Astrocyte (in vitro differentiated cells and primary cell): ENCODE measurements around the gene CBY3. TPM values are rescaled to one million over a fixed set of nuclear protein-coding genes. Genes with fewer than 3 reads are reported as not detected.
"Not testable (repeated sequence)": the region's sequence is repeated elsewhere in the genome, so short reads cannot be mapped to it uniquely, and the experiment has no call there.

Experiments used
- DNase-seq: peaks from one replicate; pipeline ENCODE4 v3.0.0-alpha.2; 2010; ENCODE audit warnings: low read depth
- FAIRE-seq: peaks from 2 replicates; lab custom pipeline; 2011; peaks lifted over from hg19 to GRCh38; lab: Jason Lieb, UNC
- H2AFZ ChIP-seq: 2 replicates; pipeline ENCODE4 v1.6.0; 2012; ENCODE audit warnings: low read depth, low read length, inconsistent platforms
- H3K27ac ChIP-seq: 2 replicates; pipeline ENCODE4 v1.5.1; 2011; ENCODE audit warnings: low read depth, low read length, inconsistent platforms
- H3K27me3 ChIP-seq: 2 replicates; pipeline ENCODE4 v1.6.0; 2011; ENCODE audit warnings: low read length, inconsistent platforms; ENCODE audit not compliant: insufficient read depth
- H3K36me3 ChIP-seq: 2 replicates; pipeline ENCODE4 v1.5.1; 2011; ENCODE audit warnings: low read length, inconsistent platforms; ENCODE audit not compliant: insufficient read depth
- H3K4me1 ChIP-seq: 2 replicates; pipeline ENCODE4 v1.5.1; 2011; ENCODE audit warnings: low read length, inconsistent platforms; ENCODE audit not compliant: insufficient read depth
- H3K4me2 ChIP-seq: 2 replicates; pipeline ENCODE4 v1.6.0; 2012; ENCODE audit warnings: low read length, inconsistent platforms
- H3K4me3 ChIP-seq: 2 replicates; pipeline ENCODE4 v1.5.1; 2011; ENCODE audit warnings: low read depth, mild to moderate bottlenecking, low read length, inconsistent platforms; ENCODE audit not compliant: insufficient read depth
- H3K79me2 ChIP-seq: 2 replicates; pipeline ENCODE4 v1.6.0; 2012; ENCODE audit warnings: mild to moderate bottlenecking, low read length, inconsistent platforms; ENCODE audit not compliant: insufficient read depth
- H3K9ac ChIP-seq: 2 replicates; pipeline ENCODE4 v1.6.0; 2012; ENCODE audit warnings: mild to moderate bottlenecking, low read length, inconsistent platforms
- H3K9me3 ChIP-seq: 2 replicates; pipeline ENCODE4 v1.5.1; 2012; ENCODE audit warnings: low read depth, mild to moderate bottlenecking, low read length, inconsistent platforms; ENCODE audit not compliant: insufficient read depth
- H4K20me1 ChIP-seq: 2 replicates; pipeline ENCODE4 v1.6.0; 2012; ENCODE audit warnings: low read length, inconsistent platforms; ENCODE audit not compliant: insufficient read depth
- H3K27ac Mint-ChIP-seq: one replicate; pipeline ENCODE4 v1.8.0; 2021; ENCODE audit warnings: mild to moderate bottlenecking, mixed read lengths; ENCODE audit not compliant: unreplicated experiment
- H3K27me3 Mint-ChIP-seq: one replicate; pipeline ENCODE4 v1.8.0; 2021; ENCODE audit warnings: low read depth, mixed read lengths; ENCODE audit not compliant: unreplicated experiment
- H3K36me3 Mint-ChIP-seq: one replicate; pipeline ENCODE4 v1.8.0; 2021; ENCODE audit warnings: low read depth, mixed read lengths; ENCODE audit not compliant: unreplicated experiment
- H3K4me1 Mint-ChIP-seq: one replicate; pipeline ENCODE4 v1.8.0; 2021; ENCODE audit warnings: low read depth, mixed read lengths; ENCODE audit not compliant: unreplicated experiment
- H3K4me3 Mint-ChIP-seq: one replicate; pipeline ENCODE4 v1.8.0; 2021; ENCODE audit warnings: mild to moderate bottlenecking, moderate library complexity, mixed read lengths; ENCODE audit not compliant: unreplicated experiment
- H3K9me3 Mint-ChIP-seq: one replicate; pipeline ENCODE4 v1.8.0; 2021; ENCODE audit warnings: mild to moderate bottlenecking, mixed read lengths; ENCODE audit not compliant: unreplicated experiment
- EZH2 ChIP-seq: IDR thresholded peaks from 2 replicates; pipeline ENCODE4 v1.6.1; 2012; ENCODE audit warnings: mild to moderate bottlenecking, low read length, inconsistent platforms; ENCODE audit not compliant: insufficient read depth
- total RNA-seq: library from RNA; stranded (reverse); gene quantifications from 2 replicates; pipeline ENCODE4 v1.2.1, GENCODE V29; 2021
- TF ChIP-seq, protein P1 (sequence below): IDR thresholded peaks from 2 replicates; pipeline ENCODE4 v1.5.1; 2011; ENCODE audit warnings: low read depth, mild to moderate bottlenecking, inconsistent platforms, low read length, moderate library complexity; ENCODE audit not compliant: insufficient read depth

The CBY3 gene
- total RNA-seq, 1 donor from 2014 or later: not detected

DNA sequence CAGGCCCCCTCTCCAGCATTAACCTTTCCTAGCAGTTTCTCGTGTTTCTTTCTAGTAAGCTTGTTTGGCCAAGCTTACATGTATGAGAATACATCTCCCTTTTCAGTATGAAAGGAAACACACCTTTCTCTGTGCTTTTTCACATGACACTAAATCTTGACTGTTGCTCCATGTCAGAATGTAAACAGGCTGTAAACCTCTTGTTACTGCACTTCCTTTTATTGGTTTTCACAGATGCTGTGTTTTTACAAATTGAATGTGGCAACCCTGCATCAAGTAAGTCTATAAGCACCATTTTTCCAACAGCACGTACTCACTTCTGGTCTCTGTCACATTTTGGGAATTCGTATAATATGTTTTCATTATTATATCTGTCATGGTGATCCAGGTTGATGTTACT, 15.8 kb upstream of the CBY3 start:
- no peak for DNase-seq

DNA sequence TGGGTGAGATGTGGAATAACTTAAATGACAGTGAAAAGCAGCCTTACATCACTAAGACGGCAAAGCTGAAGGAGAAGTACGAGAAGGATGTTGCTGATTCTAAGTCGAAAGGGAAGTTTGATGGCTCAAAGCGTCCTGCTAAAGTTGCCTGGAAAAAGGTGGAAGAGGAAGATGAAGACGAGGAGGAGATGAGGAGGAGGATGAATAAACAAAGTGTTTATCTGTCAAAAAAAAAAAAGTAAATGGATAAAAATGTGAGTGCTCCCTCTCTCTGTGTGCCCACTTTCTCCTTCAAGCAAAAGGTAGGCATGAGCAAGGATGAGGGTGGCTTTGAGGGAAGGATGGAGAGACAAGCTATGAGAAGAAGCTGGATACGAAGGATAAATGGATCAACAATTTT, 13.7 kb upstream of the CBY3 start:
- FAIRE-seq: no peak
- no peak overlapping the region for H3K27ac Mint-ChIP-seq

More for the DNA sequence above, 15.8 kb upstream of the CBY3 start:
- Histone ChIP-seq H3K9me3 (no peaks in the 10 kb centered on the region), H3K4me3 (no peak overlapping the region), H3K36me3 (no peaks in the 10 kb centered on the region), H3K79me2 (peaks cover 33% of the 10 kb centered on the region), H3K9ac (no peak overlapping the region), H3K4me1 (peaks cover 5% of the 10 kb centered on the region), H2AFZ (no peak overlapping the region), H3K4me2 (no peak overlapping the region), H3K27ac (no peak overlapping the region), H4K20me1 (peaks cover 24% of the 10 kb centered on the region), H3K27me3 (no peaks in the 10 kb centered on the region)
- Mint-ChIP-seq H3K4me1 (no peaks in the 10 kb centered on the region), H3K9me3 (no peaks in the 10 kb centered on the region), H3K4me3 (no peak overlapping the region), H3K27ac (no peak overlapping the region), H3K36me3 (no peaks in the 10 kb centered on the region), H3K27me3 (no peaks in the 10 kb centered on the region)
- TF ChIP-seq, protein P1, sequence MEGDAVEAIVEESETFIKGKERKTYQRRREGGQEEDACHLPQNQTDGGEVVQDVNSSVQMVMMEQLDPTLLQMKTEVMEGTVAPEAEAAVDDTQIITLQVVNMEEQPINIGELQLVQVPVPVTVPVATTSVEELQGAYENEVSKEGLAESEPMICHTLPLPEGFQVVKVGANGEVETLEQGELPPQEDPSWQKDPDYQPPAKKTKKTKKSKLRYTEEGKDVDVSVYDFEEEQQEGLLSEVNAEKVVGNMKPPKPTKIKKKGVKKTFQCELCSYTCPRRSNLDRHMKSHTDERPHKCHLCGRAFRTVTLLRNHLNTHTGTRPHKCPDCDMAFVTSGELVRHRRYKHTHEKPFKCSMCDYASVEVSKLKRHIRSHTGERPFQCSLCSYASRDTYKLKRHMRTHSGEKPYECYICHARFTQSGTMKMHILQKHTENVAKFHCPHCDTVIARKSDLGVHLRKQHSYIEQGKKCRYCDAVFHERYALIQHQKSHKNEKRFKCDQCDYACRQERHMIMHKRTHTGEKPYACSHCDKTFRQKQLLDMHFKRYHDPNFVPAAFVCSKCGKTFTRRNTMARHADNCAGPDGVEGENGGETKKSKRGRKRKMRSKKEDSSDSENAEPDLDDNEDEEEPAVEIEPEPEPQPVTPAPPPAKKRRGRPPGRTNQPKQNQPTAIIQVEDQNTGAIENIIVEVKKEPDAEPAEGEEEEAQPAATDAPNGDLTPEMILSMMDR: no peak
- TF ChIP-seq EZH2: no peak
- no peak for FAIRE-seq

DNA sequence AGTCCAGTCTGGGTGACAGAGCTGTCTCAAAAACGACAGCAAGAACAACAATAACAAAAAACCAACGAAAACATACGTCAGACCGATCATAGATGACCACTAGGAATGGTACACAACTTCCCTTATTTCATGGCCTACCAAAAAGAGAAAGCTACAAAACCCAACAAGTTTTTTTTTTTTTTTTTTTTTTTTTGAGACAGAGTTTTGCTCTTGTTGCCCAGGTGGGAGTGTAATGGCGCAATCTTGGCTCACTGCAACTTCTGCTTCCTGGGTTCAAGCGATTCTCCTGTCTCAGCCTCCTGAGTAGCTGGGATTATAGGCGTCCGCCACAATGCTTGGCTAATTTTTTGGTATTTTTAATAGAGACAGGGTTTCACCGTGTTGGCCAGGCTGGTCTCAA, 8.4 kb upstream of the CBY3 start:
- not testable (repeated sequence) for H3K9me3 Mint-ChIP-seq, H3K9ac ChIP-seq, FAIRE-seq, H3K27ac ChIP-seq, H3K27me3 Mint-ChIP-seq, H4K20me1 ChIP-seq, H3K4me2 ChIP-seq, H3K79me2 ChIP-seq, H3K4me1 ChIP-seq, H3K4me3 Mint-ChIP-seq, H2AFZ ChIP-seq, H3K9me3 ChIP-seq, H3K36me3 ChIP-seq, H3K4me3 ChIP-seq, H3K4me1 Mint-ChIP-seq, DNase-seq, H3K36me3 Mint-ChIP-seq, H3K27ac Mint-ChIP-seq, H3K27me3 ChIP-seq

More for the DNA sequence above, 13.7 kb upstream of the CBY3 start:
- no peaks in the 10 kb centered on the region for H3K9me3 ChIP-seq
- no peaks in the 10 kb centered on the region for H3K27me3 ChIP-seq
- H3K9ac ChIP-seq: no peak overlapping the region
- H3K27ac ChIP-seq: no peak overlapping the region
- H3K79me2 ChIP-seq: peaks cover 13% of the 10 kb centered on the region
- Mint-ChIP-seq H3K4me3 (peak overlapping the region; percentile 41), H3K27me3 (no peaks in the 10 kb centered on the region), H3K9me3 (no peaks in the 10 kb centered on the region), H3K4me1 (no peaks in the 10 kb centered on the region), H3K36me3 (no peaks in the 10 kb centered on the region)
- no peak overlapping the region for H3K4me3 ChIP-seq
- H2AFZ ChIP-seq: no peak overlapping the region
- H3K4me1 ChIP-seq: peaks cover 5% of the 10 kb centered on the region
- H3K4me2 ChIP-seq: no peak overlapping the region
- no peak for DNase-seq
- TF ChIP-seq, protein P1: no peak
- TF ChIP-seq EZH2: no peak
- H3K36me3 ChIP-seq: no peaks in the 10 kb centered on the region
- peaks cover 4% of the 10 kb centered on the region for H4K20me1 ChIP-seq
